ENCODE data around the gene ARHGEF1.

DNA sequence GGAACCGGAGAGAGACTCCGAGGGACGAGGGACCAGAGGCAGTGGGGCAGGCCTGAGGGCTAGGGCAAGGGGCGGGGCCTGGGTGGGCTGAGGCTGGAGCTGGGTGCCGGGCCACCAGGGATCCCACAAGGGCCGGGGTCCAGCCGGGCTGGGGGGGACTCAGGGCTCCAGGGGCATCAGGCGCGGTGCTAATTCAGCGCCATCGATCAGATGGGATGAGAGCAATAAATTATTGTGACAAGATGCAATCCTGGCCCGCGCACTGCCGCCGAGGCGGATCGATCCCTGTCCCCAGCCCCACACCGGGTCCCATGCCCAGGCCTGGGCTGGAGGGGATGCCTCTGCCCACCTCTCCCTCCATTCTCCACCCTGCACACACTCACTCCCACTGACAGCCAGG, 39.6 kb downstream of the ARHGEF1 start:
- TF ChIP-seq, protein P1, sequence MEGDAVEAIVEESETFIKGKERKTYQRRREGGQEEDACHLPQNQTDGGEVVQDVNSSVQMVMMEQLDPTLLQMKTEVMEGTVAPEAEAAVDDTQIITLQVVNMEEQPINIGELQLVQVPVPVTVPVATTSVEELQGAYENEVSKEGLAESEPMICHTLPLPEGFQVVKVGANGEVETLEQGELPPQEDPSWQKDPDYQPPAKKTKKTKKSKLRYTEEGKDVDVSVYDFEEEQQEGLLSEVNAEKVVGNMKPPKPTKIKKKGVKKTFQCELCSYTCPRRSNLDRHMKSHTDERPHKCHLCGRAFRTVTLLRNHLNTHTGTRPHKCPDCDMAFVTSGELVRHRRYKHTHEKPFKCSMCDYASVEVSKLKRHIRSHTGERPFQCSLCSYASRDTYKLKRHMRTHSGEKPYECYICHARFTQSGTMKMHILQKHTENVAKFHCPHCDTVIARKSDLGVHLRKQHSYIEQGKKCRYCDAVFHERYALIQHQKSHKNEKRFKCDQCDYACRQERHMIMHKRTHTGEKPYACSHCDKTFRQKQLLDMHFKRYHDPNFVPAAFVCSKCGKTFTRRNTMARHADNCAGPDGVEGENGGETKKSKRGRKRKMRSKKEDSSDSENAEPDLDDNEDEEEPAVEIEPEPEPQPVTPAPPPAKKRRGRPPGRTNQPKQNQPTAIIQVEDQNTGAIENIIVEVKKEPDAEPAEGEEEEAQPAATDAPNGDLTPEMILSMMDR (conservative IDR thresholded peaks at IDR 0.05; ENCODE audit: low read length): no peak
- no peak for TF ChIP-seq EZH2phosphoT487 (IDR thresholded peaks at IDR 0.05; ENCODE audit: borderline replicate concordance)
